GM19240 (cell line): ENCODE data around the gene FGD5.

Source experiments
- DNase-seq: peaks from one replicate; pipeline ENCODE4 v3.0.0; 2011; ENCODE audit warnings: low spot score; ENCODE audit not compliant: insufficient read length

Gene FGD5

GRCh38 chr3:14875411-14876175 is 56.8 kb downstream of the FGD5 start:
- no peak for DNase-seq

GRCh38 chr3:14876921-14877333 is 58.2 kb downstream of the FGD5 start:
- DNase-seq, result no peak

GRCh38 chr3:14877469-14877868 is 58.7 kb downstream of the FGD5 start:
- no peak for DNase-seq

GRCh38 chr3:14879211-14879874 is 60.6 kb downstream of the FGD5 start:
- no peak for DNase-seq

- DNase-seq, result no peak
These were observed 61.8 kb downstream of the FGD5 start for GRCh38 chr3:14880447-14881106.

- DNase-seq, result no peak
These were observed 64.5 kb downstream of the FGD5 start for GRCh38 chr3:14883226-14883625.

- DNase-seq, result no peak
These were observed 65.9 kb downstream of the FGD5 start for GRCh38 chr3:14884665-14885064.

GRCh38 chr3:14885307-14885706 is 66.5 kb downstream of the FGD5 start:
- no peak for DNase-seq

GRCh38 chr3:14886101-14886500 is 67.3 kb downstream of the FGD5 start:
- DNase-seq, result no peak

- DNase-seq, result no peak
These were observed 70.4 kb downstream of the FGD5 start for GRCh38 chr3:14889205-14889604.

- no peak for DNase-seq
These were observed 71.2 kb downstream of the FGD5 start for GRCh38 chr3:14889943-14890342.

- no peak for DNase-seq
These were observed 71.7 kb downstream of the FGD5 start for GRCh38 chr3:14890476-14890875.

GRCh38 chr3:14891135-14892132 is 72.7 kb downstream of the FGD5 start:
- DNase-seq, result no peak

- no peak for DNase-seq
These were observed 73.5 kb downstream of the FGD5 start for GRCh38 chr3:14892226-14892625.

- no peak for DNase-seq
These were observed 75.3 kb downstream of the FGD5 start for GRCh38 chr3:14894085-14894484.

- DNase-seq, result no peak
These were observed 78.5 kb downstream of the FGD5 start for GRCh38 chr3:14897266-14897665.

GRCh38 chr3:14898929-14899328 is 80.2 kb downstream of the FGD5 start:
- DNase-seq, result no peak

GRCh38 chr3:14899993-14900618 is 81.3 kb downstream of the FGD5 start:
- no peak for DNase-seq

- no peak for DNase-seq
These were observed 82.4 kb downstream of the FGD5 start for GRCh38 chr3:14900881-14901873.

GRCh38 chr3:14902719-14903118 is 84.0 kb downstream of the FGD5 start:
- no peak for DNase-seq
